SK-MEL-5 (cell line): Measurements from ENCODE around the gene DNAJB8. TPM values are rescaled to one million over a fixed set of nuclear protein-coding genes. Genes with fewer than 3 reads are reported as not detected.

Source experiments
- DNase-seq: peaks from one replicate; pipeline ENCODE4 v3.0.0-alpha.2; 2016; ENCODE audit warnings: low read depth, low spot score
- in situ Hi-C: cut with HindIII; loops from 2 replicates; pipeline ENCODE4 v1.10.0; 2016; ENCODE audit warnings: low sequenced_read_pairs, high pct_unique_total_duplicates, low pct_unique_long_range_greater_than_20kb
- polyA plus RNA-seq, 2 experiments: library from polyadenylated mRNA; depleted of rRNA; stranded (reverse); fragments of >200 nt; gene quantifications; 2 replicates each; pipeline ENCODE4 v1.2.3, GENCODE V29; 2015
- total RNA-seq: library from RNA; depleted of rRNA; stranded (reverse); fragments of >200 nt; shearing (Covaris generic); gene quantifications from 2 replicates; pipeline ENCODE4 v1.2.3, GENCODE V29; 2014; rRNA removed

DNAJB8 gene
- not detected in 2 replicates for total RNA-seq
- not detected in 2 replicates for polyA plus RNA-seq (2015; cell fraction: cytosol; rRNA removed)
- polyA plus RNA-seq (2015; cell fraction: nucleus; rRNA removed): not detected in 2 replicates

GRCh38 chr3:128466840-128467541, at the start of gene DNAJB8:
TSS of gene DNAJB8 (minus strand) at chr3:128466890. CDS start at chr3:128463245, 3,645 bp downstream.
- no peak for DNase-seq
- in situ Hi-C loops: no loop called here

GRCh38 chr3:128515967-128516366, 49.3 kb upstream of the DNAJB8 start:
- in situ Hi-C loops: no loop called here
- no peak for DNase-seq

GRCh38 chr3:128508852-128509251, 42.2 kb upstream of the DNAJB8 start:
- in situ Hi-C loops: no loop called here
- DNase-seq: no peak

- DNase-seq: no peak
- in situ Hi-C loops: no loop called here
Measured at GRCh38 chr3:128506754-128507153, 40.1 kb upstream of the DNAJB8 start.

GRCh38 chr3:128505771-128506170, 39.1 kb upstream of the DNAJB8 start:
- DNase-seq: no peak
- in situ Hi-C loops: no loop called here

- in situ Hi-C loops: no loop called here
- DNase-seq: no peak
Measured at GRCh38 chr3:128504963-128505730, 38.5 kb upstream of the DNAJB8 start.

GRCh38 chr3:128504533-128504915, 37.8 kb upstream of the DNAJB8 start:
- no peak for DNase-seq
- in situ Hi-C loops: no loop called here

GRCh38 chr3:128503751-128504532, 37.3 kb upstream of the DNAJB8 start:
- in situ Hi-C loops: no loop called here

GRCh38 chr3:128503164-128503651, 36.5 kb upstream of the DNAJB8 start:
- in situ Hi-C loops: no loop called here
- DNase-seq: peak; percentile 60

More at GRCh38 chr3:128503751-128504532, 37.3 kb upstream of the DNAJB8 start:
- no peak for DNase-seq

GRCh38 chr3:128502712-128503111, 36.0 kb upstream of the DNAJB8 start:
- no peak for DNase-seq
- in situ Hi-C loops: no loop called here

GRCh38 chr3:128501431-128501830, 34.7 kb upstream of the DNAJB8 start:
- no peak for DNase-seq
- in situ Hi-C loops: no loop called here

- no peak for DNase-seq
- in situ Hi-C loops: no loop called here
Measured at GRCh38 chr3:128500556-128500955, 33.9 kb upstream of the DNAJB8 start.

GRCh38 chr3:128499724-128500275, 33.1 kb upstream of the DNAJB8 start:
- in situ Hi-C loops: no loop called here
- no peak for DNase-seq

GRCh38 chr3:128498901-128499530, 32.3 kb upstream of the DNAJB8 start:
- no peak for DNase-seq
- in situ Hi-C loops: no loop called here

- in situ Hi-C loops: no loop called here
Measured at GRCh38 chr3:128498127-128498626, 31.5 kb upstream of the DNAJB8 start.

GRCh38 chr3:128497305-128498126, 30.8 kb upstream of the DNAJB8 start:
- peak; percentile 50 for DNase-seq
- in situ Hi-C loops: no loop called here

More at GRCh38 chr3:128498127-128498626, 31.5 kb upstream of the DNAJB8 start:
- DNase-seq: no peak
